HEK293T (cell line): ENCODE results near the gene ALOX5AP.

ENCODE experiments used
- CTCF ChIA-PET: fragments of 350-600 bp; formaldehyde crosslinking; extraction: SDS; loops from one replicate; lab custom pipeline; 2021; ENCODE audit warnings: antibody characterized with exemption, inconsistent platforms; lab: Yijun Ruan, JAX
- POLR2A ChIA-PET: fragments of 350-600 bp; formaldehyde crosslinking; extraction: SDS; loops from one replicate; lab custom pipeline; 2020; ENCODE audit warnings: antibody characterized with exemption, inconsistent platforms; lab: Yijun Ruan, JAX
- DNase-seq: peaks from one replicate; pipeline ENCODE4 v3.0.0; 2012; ENCODE audit warnings: mixed read lengths; ENCODE audit errors: extremely low spot score
- ARNT ChIP-seq: fragments of 450-650 bp; IDR thresholded peaks from 2 replicates; pipeline ENCODE4 v1.6.1; 2017; ENCODE audit warnings: mild to moderate bottlenecking
- BHLHE40 ChIP-seq: fragments of 450-650 bp; IDR thresholded peaks from 2 replicates; pipeline ENCODE4 v1.6.1; 2016; ENCODE audit warnings: mild to moderate bottlenecking, moderate library complexity, borderline replicate concordance
- CTBP1 ChIP-seq: fragments of 450-650 bp; IDR thresholded peaks from 2 replicates; pipeline ENCODE4 v1.6.1; 2016; ENCODE audit warnings: borderline replicate concordance
- ELF4 ChIP-seq: fragments of 450-650 bp; IDR thresholded peaks from 2 replicates; pipeline ENCODE4 v1.6.1; 2017; ENCODE audit warnings: antibody characterized with exemption
- FOXA1 ChIP-seq: fragments of 450-650 bp; IDR thresholded peaks from 2 replicates; pipeline ENCODE4 v1.6.1; 2016; ENCODE audit warnings: mild to moderate bottlenecking
- FOXK2 ChIP-seq: fragments of 450-650 bp; IDR thresholded peaks from 2 replicates; pipeline ENCODE4 v1.6.1; 2016; ENCODE audit warnings: mild to moderate bottlenecking
- FOXM1 ChIP-seq: fragments of 450-650 bp; IDR thresholded peaks from 2 replicates; pipeline ENCODE4 v1.6.1; 2017; ENCODE audit warnings: mild to moderate bottlenecking, borderline replicate concordance
- HDGF ChIP-seq: fragments of 450-650 bp; IDR thresholded peaks from 2 replicates; pipeline ENCODE4 v1.6.1; 2017; ENCODE audit warnings: antibody characterized with exemption, borderline replicate concordance
- L3MBTL2 ChIP-seq: fragments of 450-650 bp; conservative IDR thresholded peaks from 2 replicates; pipeline ENCODE4 v1.6.1; 2016; ENCODE audit warnings: mild to moderate bottlenecking
- LEF1 ChIP-seq: fragments of 450-650 bp; IDR thresholded peaks from 2 replicates; pipeline ENCODE4 v1.6.1; 2017; ENCODE audit warnings: mild to moderate bottlenecking, borderline replicate concordance
- NFRKB ChIP-seq: fragments of 450-650 bp; IDR thresholded peaks from 2 replicates; pipeline ENCODE4 v1.6.1; 2016; ENCODE audit warnings: mild to moderate bottlenecking, moderate library complexity
- PKNOX1 ChIP-seq: fragments of 450-650 bp; IDR thresholded peaks from 2 replicates; pipeline ENCODE4 v1.6.1; 2016
- SP1 ChIP-seq: fragments of 450-650 bp; IDR thresholded peaks from 2 replicates; pipeline ENCODE4 v1.6.1; 2017
- SUZ12 ChIP-seq: fragments of 450-650 bp; IDR thresholded peaks from 2 replicates; pipeline ENCODE4 v1.6.1; 2016; ENCODE audit warnings: mild to moderate bottlenecking
- TARDBP ChIP-seq: fragments of 450-650 bp; IDR thresholded peaks from 2 replicates; pipeline ENCODE4 v1.6.1; 2016
- ZNF384 ChIP-seq: fragments of 450-650 bp; IDR thresholded peaks from 2 replicates; pipeline ENCODE4 v1.6.1; 2016

ALOX5AP gene

GRCh38 chr13:30809787-30810186, 74.4 kb downstream of the ALOX5AP start:
- ChIA-PET CTCF (no interaction called here), POLR2A (no interaction called here)
- no peak for DNase-seq
- TF ChIP-seq LEF1 (no peak), SP1 (no peak), SUZ12 (no peak), PKNOX1 (no peak), NFRKB (no peak)

- TF ChIP-seq TARDBP (no peak), ARNT (no peak)
- ChIA-PET POLR2A (no interaction called here), CTCF (interaction anchor here (1.0 kb wide), 1 partner anchor 9 kb away, joined by 3 read pairs; no protein-coding TSS in a partner anchor)
- DNase-seq: no peak
Measured at GRCh38 chr13:30810261-30810701, 74.9 kb downstream of the ALOX5AP start.

- DNase-seq: no peak
- CTCF ChIA-PET: interaction anchor here (1.0 kb wide), 1 partner anchor 9 kb away, joined by 3 read pairs; no protein-coding TSS in a partner anchor
Measured at GRCh38 chr13:30810801-30811200, 75.5 kb downstream of the ALOX5AP start.

More at GRCh38 chr13:30810801-30811200, 75.5 kb downstream of the ALOX5AP start:
- POLR2A ChIA-PET: no interaction called here
- TF ChIP-seq CTBP1 (no peak), LEF1 (no peak), SUZ12 (no peak), BHLHE40 (no peak), L3MBTL2 (no peak), HDGF (no peak), ELF4 (no peak), PKNOX1 (no peak), TARDBP (no peak), SP1 (no peak), FOXA1 (no peak), ARNT (no peak), FOXM1 (no peak), NFRKB (no peak), ZNF384 (no peak), FOXK2 (no peak)
